ENCODE data around the gene ZNF883.
"Not testable (repeated sequence)": the region's sequence is repeated elsewhere in the genome, so short reads cannot be mapped to it uniquely, and the experiment has no call there.

The ZNF883 gene

DNA sequence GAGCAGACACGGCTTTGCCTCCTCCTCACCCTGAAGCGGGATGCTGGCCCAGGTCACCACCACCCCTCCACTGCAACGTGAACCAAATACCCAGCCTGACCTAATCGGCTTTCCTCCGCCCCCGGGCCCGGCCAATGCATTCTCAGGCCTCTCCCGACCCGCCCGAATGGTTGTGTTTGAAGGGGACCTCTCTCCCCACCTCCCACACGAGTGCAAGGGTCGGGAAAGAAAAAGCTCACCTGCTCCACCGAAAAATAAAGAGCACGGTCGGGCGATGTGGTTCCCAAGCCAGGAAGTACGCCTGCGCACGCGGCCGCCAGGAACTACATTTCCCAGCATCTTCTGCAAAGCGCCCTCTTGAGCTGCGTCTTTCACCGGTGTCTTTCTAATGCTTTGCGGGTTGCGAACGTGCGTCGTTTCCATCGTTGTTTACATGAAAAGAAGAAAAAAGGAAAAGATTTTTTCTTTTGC is at the start of gene ZNF883:
Gene ZNF883, minus strand, starts transcription at position 282 of the 471 bp plus-strand sequence.
- no peak for DNase-seq (ENCODE audit: low spot score)
- TF ChIP-seq, protein P1, sequence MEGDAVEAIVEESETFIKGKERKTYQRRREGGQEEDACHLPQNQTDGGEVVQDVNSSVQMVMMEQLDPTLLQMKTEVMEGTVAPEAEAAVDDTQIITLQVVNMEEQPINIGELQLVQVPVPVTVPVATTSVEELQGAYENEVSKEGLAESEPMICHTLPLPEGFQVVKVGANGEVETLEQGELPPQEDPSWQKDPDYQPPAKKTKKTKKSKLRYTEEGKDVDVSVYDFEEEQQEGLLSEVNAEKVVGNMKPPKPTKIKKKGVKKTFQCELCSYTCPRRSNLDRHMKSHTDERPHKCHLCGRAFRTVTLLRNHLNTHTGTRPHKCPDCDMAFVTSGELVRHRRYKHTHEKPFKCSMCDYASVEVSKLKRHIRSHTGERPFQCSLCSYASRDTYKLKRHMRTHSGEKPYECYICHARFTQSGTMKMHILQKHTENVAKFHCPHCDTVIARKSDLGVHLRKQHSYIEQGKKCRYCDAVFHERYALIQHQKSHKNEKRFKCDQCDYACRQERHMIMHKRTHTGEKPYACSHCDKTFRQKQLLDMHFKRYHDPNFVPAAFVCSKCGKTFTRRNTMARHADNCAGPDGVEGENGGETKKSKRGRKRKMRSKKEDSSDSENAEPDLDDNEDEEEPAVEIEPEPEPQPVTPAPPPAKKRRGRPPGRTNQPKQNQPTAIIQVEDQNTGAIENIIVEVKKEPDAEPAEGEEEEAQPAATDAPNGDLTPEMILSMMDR (IDR thresholded peaks at IDR 0.05; ENCODE audit: extremely low read depth, missing control alignments), result no peak

DNA sequence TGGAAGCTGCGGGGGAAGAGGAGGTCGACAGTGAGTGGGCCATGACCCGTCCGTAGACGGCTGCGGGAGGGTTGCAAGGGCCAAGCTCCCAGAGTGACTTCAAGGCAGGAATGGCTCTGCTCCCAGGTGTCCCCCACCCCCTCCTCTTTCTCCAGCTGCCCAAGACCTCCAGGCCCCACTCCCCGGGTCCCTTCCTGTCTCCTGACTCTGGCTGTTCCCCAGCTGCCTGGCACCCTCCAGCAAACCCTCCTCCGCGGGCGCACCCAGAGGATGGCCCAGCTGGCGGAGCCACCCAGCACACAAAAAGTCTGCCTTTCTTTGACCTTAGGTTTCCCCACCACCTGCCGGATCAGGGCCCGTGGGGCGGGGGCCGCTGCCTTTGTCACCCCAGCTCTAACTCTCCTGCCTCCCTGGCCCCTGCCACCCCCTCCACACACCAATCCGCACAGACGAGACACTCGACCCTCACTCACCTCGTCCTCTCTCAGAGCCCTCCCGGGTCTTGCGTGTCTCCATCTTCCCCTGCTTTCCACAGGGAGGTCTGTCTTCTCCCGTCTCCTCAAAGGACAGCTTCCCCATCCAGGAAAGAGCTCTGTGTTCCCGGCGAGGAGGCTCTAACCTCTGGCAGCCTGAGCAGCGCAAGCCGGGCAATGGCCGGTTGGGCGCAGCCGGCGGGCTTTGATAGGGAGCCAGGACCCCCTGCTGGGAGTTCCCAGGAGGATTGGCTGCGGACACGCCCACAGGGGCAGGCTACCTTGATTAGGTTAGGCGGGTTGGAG is 49.3 kb upstream of the ZNF883 start:
- DNase-seq (ENCODE audit: low spot score), result not testable (repeated sequence)

DNA sequence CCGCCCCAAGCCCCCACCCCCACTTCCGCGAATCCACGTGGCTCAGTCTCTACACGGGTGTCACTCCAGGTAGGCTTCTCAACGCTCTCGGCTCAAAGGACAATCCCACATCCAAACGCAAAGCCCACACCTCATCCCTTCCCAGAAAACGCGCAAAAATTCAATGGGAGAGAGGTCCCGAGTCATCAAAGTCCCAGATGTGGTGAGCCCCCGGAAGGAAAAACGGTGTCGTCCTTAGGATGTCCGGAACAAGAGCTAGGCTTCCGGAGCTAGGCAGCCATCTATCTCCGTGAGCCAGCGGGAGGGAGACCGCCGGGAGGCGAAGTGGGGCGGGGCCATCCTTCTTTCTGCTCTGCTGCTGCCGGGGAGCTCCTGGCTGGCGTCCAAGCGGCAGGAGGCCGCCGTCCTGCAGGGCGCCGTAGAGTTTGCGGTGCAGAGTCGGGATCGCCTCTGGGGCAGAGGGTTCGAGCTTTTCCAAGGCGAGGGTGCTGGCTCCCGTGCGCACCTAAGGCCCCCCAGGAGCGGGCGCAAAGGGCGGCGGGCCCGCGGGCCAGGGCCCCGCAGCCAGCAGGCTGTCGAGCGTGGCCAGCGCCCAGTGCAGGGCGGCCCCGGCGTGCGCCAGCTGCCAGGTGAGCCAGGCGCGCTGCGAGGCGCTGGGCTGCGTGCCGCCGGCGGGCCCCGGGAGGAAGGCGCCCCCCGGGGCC is 47.7 kb upstream of the ZNF883 start:
- peak; percentile 32 for DNase-seq (ENCODE audit: low spot score)

DNA sequence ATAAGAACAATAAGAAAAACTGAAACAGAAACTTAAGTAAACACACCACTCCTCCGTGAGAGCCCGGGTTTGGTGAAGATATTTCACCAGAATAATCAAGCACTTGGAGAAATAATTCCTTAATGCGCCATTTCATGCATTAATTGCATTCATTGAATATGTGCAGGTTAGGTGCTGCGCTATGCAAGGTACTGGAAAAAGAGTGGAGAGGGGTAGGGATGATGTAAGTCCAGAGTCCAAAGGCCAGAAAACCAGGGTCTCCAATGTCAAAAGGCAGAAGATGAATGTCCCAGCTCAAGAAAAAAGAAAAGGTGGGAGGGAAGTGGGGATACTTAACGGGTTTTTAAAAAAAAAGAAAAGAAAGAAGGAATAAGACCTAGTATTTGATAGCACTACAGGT is 45.2 kb upstream of the ZNF883 start:
- TF ChIP-seq, protein P1 (IDR thresholded peaks at IDR 0.05; ENCODE audit: extremely low read depth, missing control alignments), result no peak
- peak; percentile 35 for DNase-seq (ENCODE audit: low spot score)

DNA sequence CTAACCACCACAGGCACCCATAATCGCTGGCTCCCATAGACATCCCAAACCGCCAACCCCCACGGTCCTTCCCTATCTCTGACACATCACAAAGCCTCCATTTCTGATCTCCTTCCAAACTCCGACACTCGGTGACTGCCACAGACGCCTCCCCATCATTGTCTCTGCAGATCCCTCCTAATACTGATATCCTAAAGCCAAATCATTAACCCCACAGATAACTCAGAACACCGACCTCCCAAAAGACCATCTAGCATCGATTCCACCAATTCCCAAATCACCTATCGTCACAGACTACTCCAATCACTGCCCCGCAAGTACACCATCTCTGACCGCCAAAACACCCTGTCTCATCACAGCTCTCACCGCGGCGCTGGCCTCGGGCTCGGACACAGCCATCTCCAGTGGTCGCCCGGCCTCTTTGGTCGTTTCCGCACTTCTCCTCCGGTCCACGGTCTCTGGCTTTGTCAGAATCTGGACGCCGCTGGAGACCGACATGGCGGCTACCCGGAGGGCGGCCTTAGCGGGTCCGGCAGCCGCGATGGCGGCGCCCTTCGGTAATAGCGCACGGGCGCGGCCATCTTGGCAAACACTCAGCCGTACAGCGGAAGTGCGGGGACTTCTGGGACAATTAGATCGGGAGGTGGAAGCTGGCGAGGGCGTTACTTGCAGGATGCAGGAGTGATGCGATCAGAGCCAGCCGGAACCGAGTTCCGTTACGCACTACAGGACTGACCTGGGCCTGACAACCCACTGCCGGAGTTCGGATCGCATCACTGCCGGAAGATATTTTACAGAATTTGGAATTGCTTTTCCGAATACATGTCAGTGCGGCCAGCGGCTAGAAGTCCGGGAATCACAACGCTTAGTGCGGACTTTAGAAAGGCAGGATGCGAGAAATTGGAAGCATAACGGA is 44.5 kb upstream of the ZNF883 start, which contains the start of gene ZFP37:
Gene ZFP37, minus strand, starts transcription at position 534 of the 916 bp plus-strand sequence. Its CDS starts 36 bp downstream, at position 498.
- peak; percentile 88 for DNase-seq (ENCODE audit: low spot score)
- TF ChIP-seq, protein P1 (IDR thresholded peaks at IDR 0.05; ENCODE audit: extremely low read depth, missing control alignments), result no peak

DNA sequence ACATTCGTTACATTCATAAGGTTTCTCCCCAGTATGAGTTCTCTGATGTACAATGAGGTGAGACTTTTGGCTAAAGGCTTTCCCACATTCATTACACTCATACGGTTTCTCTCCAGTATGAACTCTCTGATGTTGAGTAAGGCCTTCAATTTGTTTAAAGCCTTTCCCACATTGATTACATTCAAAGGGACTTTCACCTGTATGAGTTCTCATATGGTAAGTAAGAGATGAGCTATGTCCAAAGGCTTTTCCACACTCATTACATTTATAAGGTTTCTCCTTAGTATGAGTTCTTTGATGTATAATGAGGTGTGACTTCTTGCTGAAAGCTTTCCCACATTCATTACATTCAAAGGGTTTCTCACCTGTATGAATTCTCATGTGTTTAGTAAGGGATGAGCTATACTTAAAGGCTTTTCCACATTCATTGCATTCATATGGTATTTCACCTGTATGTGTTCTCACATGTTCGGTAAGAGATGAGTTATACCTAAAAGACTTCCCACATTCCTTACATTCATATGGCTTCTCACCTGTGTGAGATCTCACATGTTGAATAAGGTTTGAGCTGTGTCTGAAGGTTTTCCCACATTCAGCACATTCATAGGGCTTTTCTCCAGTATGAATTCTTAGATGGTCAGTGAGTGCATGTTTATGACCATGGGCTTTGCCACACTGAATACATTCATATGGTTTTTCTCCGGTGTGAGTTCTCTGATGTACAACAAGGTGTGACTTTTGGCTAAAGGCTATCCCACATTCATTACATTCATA is 31.1 kb upstream of the ZNF883 start:
- TF ChIP-seq, protein P1 (IDR thresholded peaks at IDR 0.05; ENCODE audit: extremely low read depth, missing control alignments), result no peak
- no peak for DNase-seq (ENCODE audit: low spot score)

DNA sequence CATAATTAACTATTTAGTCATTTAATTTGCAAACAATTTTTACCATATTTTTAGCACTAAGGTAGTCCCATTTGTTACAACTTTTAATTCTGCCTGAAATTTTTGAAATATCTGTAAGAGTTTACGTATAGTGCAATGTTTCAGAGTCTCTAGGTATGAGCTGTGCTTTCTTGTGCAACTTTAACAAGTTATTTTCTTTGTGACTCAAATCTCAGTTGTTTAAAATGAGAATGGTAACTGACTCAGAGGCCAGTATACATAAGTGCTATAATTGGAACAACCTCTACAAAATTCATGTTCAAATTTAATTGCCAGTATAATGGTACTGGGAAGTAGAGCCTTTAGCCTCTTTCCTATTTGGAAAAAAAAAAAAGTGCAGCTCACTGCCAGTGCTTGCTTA is 14.2 kb upstream of the ZNF883 start:
- DNase-seq (ENCODE audit: low spot score), result no peak
- TF ChIP-seq, protein P1 (IDR thresholded peaks at IDR 0.05; ENCODE audit: extremely low read depth, missing control alignments), result no peak
